Suppressor macrophage (primary cell): ENCODE data around the gene RIT2.

Source experiments
- DNase-seq, 4 experiments: peaks; one replicate each; pipeline ENCODE4 v3.0.0-alpha.2; 2020 to 2022

Gene RIT2

GRCh38 chr18:43080671-43081070, 34.8 kb downstream of the RIT2 start:
- no peak for DNase-seq

DNA sequence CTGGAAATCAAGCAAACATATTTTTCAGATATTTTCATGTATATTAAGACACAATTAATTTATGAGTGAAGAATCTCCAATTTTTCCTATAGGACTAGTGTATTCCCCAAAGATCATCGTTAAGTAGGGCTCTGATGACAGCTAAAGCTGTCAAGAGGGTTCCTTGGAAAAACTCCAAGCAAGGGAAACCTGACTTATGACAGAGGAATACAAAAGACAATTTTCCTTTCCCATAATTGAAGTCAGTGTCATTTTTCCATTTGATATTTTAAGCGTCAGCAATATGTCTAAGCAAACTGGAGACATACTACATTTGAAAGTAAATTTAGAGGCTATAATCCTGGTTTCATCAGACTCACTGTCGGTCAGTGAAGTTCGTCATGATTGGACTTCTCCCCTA, 36.1 kb downstream of the RIT2 start:
- no peak for DNase-seq

GRCh38 chr18:43078478-43079092, 36.9 kb downstream of the RIT2 start:
- no peak for DNase-seq

DNA sequence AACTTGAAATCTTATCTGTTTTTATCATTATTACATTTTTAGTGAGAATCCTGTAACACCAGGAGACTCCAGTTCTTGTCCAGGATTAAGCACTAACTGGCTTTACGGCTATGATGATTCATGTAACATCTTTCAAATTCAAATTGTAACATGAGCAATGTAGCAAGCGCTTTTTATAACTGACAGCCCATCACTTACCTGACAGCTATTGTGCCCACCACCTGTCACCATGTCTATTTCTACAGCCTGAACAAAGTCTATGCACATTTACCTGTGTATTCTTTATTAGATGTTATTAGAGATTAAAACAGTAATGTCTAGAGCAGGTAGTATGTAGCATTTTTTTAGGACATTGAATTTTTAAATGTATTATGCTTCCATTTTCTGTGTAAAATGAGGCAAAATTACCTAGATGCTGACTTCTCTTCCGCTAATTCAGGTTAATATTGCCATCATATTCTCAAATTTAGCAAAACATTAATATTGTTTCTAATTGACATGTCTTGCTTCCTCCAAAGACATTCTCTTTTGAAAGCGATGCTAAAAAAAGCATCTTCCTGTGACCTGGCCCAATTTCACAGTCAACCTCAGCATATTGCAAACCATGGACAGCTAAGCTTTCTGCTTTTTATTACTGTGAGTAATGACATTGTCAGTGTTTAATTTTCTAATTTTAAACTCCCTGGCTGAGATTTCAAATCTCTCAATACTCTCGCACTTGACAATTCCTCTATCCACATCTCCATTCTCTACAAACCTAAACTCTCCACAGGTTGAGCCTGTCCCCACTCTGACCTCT, 37.8 kb downstream of the RIT2 start:
- DNase-seq, result no peak

DNA sequence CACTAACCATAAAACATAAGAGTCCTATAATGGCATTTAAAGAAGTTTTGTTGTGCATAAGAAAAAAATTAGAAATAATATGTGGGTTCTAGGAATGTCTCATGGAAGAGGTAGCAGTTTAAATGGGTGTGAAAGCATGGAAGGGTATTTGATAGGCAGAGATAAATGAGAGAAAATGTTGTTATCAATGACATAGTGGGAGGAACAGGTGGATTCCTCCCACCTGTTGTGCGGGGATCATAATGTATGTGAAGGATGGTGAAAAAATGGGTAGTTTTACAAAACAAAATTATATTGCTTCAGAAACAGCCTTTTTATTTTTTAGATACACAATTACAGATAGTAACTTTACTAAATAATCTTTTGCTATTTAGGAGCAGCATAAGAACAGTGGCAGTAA, 41.7 kb downstream of the RIT2 start:
- DNase-seq, result no peak

GRCh38 chr18:43068781-43069180, 46.7 kb downstream of the RIT2 start:
- no peak for DNase-seq

- DNase-seq, result no peak
Measured at GRCh38 chr18:43067570-43067969, 47.9 kb downstream of the RIT2 start.

DNA sequence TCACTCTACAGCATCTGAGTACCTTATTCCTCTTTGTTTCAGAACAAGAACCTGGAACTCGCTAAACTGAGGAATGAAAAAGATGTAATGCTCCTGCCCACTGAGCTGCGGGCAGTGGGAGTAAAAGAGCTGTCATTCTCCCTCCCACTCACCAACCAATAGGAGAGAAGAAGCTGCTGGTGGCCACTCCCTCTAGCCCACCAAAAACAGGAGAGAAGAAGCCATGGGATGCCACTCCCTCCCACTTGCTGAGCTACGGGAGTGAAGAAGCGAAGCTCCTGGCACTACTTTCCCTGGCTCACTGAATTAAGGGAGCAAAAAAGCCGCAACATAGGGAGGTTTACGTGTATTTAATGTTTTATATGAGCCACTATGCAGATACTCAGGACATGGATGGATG, 53.7 kb downstream of the RIT2 start:
- no peak for DNase-seq

DNA sequence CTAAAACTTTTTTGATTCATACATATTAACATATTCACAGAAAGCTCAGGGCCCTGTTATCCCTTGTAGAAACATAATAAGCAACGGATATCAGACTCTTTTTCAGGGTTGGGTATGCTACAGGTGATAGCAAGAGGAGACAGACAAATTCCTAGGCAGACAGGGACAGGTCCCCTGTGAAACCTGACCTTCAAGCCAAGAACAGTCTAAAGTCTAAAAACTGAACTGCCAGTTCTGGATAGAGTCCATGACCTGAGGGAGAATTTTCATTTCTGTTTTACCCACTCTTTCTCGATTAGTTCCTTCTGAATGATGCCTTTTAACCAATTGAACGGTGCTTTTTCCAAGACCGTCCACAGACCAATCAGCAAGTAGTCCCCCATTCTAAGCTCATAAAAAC, 54.2 kb downstream of the RIT2 start:
- no peak for DNase-seq

DNA sequence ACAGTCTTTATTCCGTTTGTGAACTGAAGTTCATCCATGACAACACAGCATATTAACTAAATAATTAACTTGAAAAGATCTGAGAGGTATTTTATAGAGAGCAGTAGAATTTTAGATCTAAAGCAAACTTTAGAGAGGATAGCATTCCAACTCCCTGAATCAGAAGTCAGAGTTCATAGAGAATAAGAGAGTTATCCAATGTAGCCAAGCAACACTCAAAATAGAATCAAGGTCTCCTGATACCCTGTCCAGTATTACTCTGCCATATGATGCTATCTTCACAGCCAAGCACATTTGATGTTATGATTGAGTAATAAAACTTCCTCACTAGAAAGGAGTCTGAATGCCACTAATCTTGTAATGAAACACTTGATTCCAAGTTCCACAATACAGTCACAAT, 55.5 kb downstream of the RIT2 start:
- DNase-seq, result no peak

DNA sequence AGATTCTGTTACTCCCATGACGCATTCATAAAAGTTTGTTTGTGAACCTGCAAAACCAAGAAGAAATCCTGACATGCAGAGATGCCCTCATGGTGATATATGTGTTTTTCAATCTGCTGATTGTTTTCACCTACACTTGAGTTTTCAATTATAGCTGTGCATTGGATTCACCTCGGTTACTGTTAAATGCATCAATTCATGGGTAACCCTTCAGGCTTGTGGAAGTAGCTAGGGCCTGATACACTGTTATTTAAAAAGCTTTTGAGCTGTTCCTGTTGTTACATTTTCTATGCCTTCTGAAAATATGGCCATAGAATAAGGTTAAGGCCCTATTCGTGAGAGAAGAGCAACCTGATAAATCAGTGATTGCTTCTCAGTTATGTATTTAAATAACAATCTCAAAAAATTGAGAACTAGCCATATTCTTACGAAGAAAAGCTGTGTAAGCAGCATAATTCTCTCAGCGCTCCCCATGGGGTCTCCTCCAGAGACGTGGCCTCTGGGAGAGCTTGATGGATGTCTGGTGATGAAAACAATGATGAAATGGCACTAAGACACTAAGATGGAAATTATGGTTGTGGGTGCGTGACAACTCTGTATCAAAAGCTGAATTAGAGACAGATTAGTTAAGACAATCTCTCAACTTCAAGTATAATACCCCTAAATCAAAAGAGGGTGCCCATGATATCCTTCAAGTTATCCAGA, 60.5 kb downstream of the RIT2 start:
- DNase-seq, result no peak

GRCh38 chr18:43049021-43049420, 66.5 kb downstream of the RIT2 start:
- DNase-seq, result no peak

DNA sequence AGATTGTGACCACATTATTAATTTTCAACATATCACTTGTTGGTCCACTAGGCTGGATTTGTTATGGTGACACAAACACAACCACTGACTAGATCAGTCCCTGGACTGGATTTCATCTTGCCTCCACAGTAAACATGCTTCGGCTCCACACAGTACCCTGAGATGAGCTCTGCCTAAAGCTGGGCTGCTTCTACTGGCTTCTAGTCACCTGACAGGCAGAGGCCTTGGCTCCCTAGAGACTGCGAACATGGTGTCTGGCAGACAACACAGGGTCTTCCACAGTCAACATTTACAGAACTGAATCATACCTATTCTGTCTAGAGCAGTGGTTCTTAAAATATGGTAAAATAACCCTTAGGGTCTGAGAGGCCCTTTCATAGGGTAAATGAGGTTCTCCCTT, 69.2 kb downstream of the RIT2 start:
- DNase-seq, result no peak

DNA sequence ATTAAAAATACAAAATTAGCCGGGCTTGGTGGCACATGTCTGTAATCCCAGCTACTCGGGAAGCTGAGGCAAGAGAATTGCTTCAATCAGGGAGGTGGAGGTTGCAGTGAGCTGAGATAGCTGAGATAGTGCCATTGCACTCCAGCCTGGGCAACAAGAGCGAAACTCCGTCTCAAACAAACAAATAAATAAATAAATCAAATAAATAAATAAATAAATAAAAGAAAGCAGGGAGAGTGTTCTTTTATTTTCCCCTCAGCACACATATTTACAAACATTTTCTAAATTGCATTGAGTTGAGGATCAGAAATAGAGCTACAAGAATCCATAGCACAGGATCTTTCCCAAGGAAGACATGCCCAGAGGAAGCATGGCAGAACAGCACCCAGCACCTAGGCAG, 71.9 kb downstream of the RIT2 start:
- DNase-seq, result no peak

DNA sequence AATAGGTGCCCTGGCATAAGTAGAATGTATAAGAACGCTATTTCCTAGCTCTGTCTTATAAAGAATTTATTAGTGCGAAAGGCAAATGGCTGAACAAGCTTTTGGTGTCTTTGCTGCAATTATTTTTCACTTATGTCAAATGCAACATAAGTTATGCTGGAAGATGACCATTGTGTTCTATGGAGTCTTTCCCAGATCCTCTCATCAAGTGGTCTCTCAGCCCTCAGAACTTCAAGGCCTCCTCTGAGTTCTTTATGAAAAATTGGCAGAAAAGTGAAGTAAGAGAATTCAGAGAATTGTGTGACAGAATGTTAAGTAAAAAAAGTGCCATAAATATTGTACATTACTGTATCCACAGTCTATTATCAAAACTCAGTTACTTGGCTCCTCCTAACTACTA, 75.2 kb downstream of the RIT2 start:
- no peak for DNase-seq

DNA sequence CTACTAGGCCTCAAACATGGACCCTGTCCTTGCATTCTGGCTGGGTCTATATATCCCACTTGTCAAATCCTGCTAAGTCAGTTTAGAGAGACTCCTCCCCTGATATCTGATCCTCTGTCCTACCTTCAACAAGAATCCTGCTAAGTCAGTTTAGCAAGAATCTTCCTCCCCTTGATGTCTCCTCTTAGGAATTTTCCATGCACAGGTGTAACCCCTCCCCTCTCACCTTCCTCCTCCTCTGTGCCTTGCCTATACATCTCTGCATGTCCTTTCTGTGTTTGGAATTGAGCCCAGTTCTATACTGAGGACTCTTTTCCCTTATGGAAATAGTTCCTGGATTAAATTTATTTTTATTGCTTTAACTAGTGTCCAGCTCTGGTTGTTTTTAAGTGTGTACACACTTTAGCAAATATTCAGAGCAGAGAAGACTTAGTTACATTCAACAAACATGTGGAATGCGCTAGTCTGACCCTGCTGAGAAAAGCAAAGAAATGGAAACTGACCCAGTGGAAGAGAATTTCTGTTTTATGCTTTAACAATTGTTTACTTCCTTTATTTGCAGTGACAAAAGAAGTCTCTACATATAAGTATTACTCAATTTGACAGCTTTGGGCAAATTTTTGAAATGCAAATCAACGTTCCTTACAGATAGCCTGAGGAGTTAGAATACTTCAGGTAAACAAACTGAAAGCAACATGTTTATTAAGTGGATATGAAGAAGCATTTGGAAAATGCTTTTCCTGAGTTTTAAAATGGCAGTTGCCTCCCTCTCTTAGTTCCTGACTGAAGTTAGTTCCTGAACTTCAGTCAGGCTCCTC, 80.6 kb downstream of the RIT2 start:
- DNase-seq, result no peak

- DNase-seq, result no peak
Measured at GRCh38 chr18:43031169-43031568, 84.3 kb downstream of the RIT2 start.

DNA sequence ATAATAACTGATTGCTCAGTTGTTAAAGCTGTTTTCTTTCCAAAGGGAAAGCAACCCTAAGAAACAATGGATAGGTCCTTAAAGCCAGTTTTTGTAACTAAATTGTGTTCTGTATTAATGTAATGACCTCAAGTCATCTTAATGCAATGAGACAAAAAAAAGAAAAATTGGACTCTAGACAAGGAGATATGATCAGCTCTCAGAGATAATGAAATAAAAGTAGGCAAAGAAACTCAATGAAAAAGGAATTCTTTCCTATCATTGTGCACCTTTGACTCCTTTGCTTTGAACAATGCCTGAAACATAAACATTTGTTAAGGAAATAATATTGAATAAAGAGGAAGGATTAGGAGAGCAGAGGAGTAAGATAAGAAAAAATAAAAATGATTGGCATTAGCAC, 86.1 kb downstream of the RIT2 start:
- no peak for DNase-seq

GRCh38 chr18:43022874-43023273, 92.6 kb downstream of the RIT2 start:
- no peak for DNase-seq

- no peak for DNase-seq
Measured at GRCh38 chr18:43017622-43018021, 97.9 kb downstream of the RIT2 start.

GRCh38 chr18:43013486-43013885, 102.0 kb downstream of the RIT2 start:
- DNase-seq, result no peak

DNA sequence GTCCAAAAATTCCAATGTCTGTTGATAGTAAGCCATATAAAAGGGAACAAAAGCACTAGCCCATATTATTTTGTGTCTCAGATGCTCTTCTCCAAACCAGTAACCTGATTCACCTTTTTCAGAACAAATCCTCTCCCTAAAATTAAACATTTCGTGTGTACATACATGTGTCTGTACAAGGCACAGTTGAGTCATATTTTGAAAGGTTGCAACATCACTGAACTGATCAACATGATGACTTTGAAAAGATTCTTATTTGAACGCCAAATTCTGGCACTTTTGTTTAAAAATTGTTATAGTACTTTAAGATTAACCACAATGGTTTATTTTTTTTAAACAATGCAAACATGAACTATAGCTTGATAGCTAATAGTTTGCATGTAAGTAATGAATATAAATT, 102.5 kb downstream of the RIT2 start:
- DNase-seq, result no peak

- DNase-seq, result no peak
Measured at GRCh38 chr18:43010611-43011010, 104.9 kb downstream of the RIT2 start.
